Measurements from ENCODE around the gene COL13A1. TPM values are rescaled to one million over a fixed set of nuclear protein-coding genes. Genes with fewer than 3 reads are reported as not detected.

COL13A1 gene
- total RNA-seq, 1 donor from 2014 or later, result not detected

DNA sequence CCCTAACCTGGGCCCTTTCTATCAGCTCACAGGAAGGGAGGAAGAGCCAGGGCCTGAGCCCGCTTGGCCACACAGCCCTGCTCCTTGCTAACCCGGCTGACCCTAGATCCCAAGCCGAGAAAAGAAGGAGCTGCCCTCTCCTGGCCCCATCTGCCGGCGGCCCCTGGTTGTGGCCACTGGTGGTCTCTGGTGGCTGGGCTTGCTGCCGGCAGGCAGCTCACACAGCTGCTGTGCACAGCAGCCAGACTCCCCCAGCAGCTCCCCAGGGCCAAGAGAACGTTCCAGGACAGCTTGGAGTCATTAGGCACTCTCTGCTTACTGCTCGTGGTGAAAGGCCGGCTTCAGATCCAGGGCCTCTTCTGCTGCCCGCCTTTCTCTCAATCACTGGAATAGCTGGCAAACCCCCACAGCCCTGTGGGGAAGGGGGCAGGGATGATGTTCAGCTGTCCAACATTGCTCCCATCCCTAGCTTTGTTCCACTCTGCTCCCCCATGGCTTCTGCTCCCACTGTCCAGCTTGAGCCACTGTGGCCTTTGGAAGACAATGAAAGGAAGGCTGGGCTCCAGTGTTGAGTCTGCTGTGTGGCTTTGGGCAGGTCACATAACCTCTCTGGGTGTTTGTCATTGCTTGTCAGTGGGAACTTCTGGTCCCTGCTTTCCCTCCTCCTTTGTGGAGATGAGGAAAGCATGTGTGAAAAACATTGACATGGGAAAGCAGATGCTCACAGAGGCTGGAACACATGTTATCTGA is 35.4 kb upstream of the COL13A1 start:
- TF ChIP-seq POLR2A (IDR thresholded peaks at IDR 0.05) (no peak), POLR2AphosphoS5 (IDR thresholded peaks at IDR 0.05; ENCODE audit: insufficient read depth in 1 of 2, low read depth in 1 of 2) (no peak)
- TF ChIP-seq, protein P1, sequence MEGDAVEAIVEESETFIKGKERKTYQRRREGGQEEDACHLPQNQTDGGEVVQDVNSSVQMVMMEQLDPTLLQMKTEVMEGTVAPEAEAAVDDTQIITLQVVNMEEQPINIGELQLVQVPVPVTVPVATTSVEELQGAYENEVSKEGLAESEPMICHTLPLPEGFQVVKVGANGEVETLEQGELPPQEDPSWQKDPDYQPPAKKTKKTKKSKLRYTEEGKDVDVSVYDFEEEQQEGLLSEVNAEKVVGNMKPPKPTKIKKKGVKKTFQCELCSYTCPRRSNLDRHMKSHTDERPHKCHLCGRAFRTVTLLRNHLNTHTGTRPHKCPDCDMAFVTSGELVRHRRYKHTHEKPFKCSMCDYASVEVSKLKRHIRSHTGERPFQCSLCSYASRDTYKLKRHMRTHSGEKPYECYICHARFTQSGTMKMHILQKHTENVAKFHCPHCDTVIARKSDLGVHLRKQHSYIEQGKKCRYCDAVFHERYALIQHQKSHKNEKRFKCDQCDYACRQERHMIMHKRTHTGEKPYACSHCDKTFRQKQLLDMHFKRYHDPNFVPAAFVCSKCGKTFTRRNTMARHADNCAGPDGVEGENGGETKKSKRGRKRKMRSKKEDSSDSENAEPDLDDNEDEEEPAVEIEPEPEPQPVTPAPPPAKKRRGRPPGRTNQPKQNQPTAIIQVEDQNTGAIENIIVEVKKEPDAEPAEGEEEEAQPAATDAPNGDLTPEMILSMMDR (IDR thresholded peaks at IDR 0.05), result no peak
- no peaks in the 10 kb centered on the region for H3K4me1 ChIP-seq
- no peak for DNase-seq (ENCODE audit: extremely low spot score in 2 of 2)
- intact Hi-C loops (cut with DNase I), result no loop called here
- no peaks in the 10 kb centered on the region for H3K27me3 ChIP-seq
- H3K27ac ChIP-seq, result no peak overlapping the region
- H3K9me3 ChIP-seq, result no peaks in the 10 kb centered on the region
- H3K4me3 ChIP-seq, result no peak overlapping the region
- H3K36me3 ChIP-seq, result no peaks in the 10 kb centered on the region

GRCh38 chr10:69767793-69768192 is 33.9 kb upstream of the COL13A1 start:
- Histone ChIP-seq H3K27ac (no peak overlapping the region), H3K9me3 (no peaks in the 10 kb centered on the region), H3K27me3 (no peaks in the 10 kb centered on the region), H3K36me3 (no peaks in the 10 kb centered on the region), H3K4me1 (no peaks in the 10 kb centered on the region), H3K4me3 (no peak overlapping the region)
- intact Hi-C loops (cut with DNase I), result no loop called here
- TF ChIP-seq, protein P1 (IDR thresholded peaks at IDR 0.05), result no peak
- TF ChIP-seq POLR2AphosphoS5 (IDR thresholded peaks at IDR 0.05; ENCODE audit: insufficient read depth in 1 of 2, low read depth in 1 of 2), result no peak
- no peak for TF ChIP-seq POLR2A (IDR thresholded peaks at IDR 0.05)
- DNase-seq (ENCODE audit: extremely low spot score in 2 of 2), result no peak

DNA sequence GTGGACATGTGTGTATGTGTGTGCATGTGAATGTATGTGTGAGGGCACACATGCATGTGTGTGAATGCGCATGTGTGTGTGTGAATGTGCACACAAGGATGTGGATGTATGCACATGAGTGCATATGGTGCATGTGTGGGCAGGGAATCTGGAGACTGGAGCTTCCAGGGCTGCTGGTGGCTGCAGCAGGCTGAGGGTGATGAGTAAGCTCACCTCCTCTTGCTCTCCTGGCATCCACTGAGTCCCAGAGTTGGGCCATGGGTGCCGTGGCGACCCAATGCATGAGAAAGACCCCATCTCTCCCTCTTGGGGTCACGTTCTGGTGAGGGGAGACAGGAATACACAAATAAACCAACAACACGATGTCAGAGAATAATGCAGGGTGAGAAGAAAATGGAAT is 33.3 kb upstream of the COL13A1 start:
- H3K27me3 ChIP-seq, result no peaks in the 10 kb centered on the region
- no peak for DNase-seq (ENCODE audit: extremely low spot score in 2 of 2)
- no peak overlapping the region for H3K27ac ChIP-seq
- no peak overlapping the region for H3K4me3 ChIP-seq
- intact Hi-C loops (cut with DNase I), result no loop called here
- no peaks in the 10 kb centered on the region for H3K36me3 ChIP-seq
- no peaks in the 10 kb centered on the region for H3K9me3 ChIP-seq
- H3K4me1 ChIP-seq, result no peaks in the 10 kb centered on the region
- TF ChIP-seq, protein P1 (IDR thresholded peaks at IDR 0.05), result no peak
- TF ChIP-seq POLR2AphosphoS5 (IDR thresholded peaks at IDR 0.05; ENCODE audit: insufficient read depth in 1 of 2, low read depth in 1 of 2), result no peak
- no peak for TF ChIP-seq POLR2A (IDR thresholded peaks at IDR 0.05)

GRCh38 chr10:69769395-69769992 is 32.2 kb upstream of the COL13A1 start:
- H3K27ac ChIP-seq, result no peak overlapping the region
- no peaks in the 10 kb centered on the region for H3K36me3 ChIP-seq
- H3K4me1 ChIP-seq, result no peaks in the 10 kb centered on the region
- no peaks in the 10 kb centered on the region for H3K9me3 ChIP-seq
- DNase-seq (ENCODE audit: extremely low spot score in 2 of 2), result no peak
- H3K27me3 ChIP-seq, result no peaks in the 10 kb centered on the region
- intact Hi-C loops (cut with DNase I), result no loop called here
- no peak overlapping the region for H3K4me3 ChIP-seq
- TF ChIP-seq POLR2A (IDR thresholded peaks at IDR 0.05), result no peak
- TF ChIP-seq POLR2AphosphoS5 (IDR thresholded peaks at IDR 0.05; ENCODE audit: insufficient read depth in 1 of 2, low read depth in 1 of 2), result no peak
- TF ChIP-seq, protein P1 (IDR thresholded peaks at IDR 0.05), result no peak

Measured in vagina (tissue), 2 donors.